ENCODE data around the gene CD22.
A peak's percentile ranks its signal among the peaks of the same experiment; 100 is the strongest.

CD22 gene

GRCh38 chr19:35310811-35311465, 18.0 kb upstream of the CD22 start:
- DNase-seq (ENCODE audit: extremely low spot score), result no peak
- POLR2A ChIA-PET, result no interaction called here
- TF ChIP-seq, protein P1, sequence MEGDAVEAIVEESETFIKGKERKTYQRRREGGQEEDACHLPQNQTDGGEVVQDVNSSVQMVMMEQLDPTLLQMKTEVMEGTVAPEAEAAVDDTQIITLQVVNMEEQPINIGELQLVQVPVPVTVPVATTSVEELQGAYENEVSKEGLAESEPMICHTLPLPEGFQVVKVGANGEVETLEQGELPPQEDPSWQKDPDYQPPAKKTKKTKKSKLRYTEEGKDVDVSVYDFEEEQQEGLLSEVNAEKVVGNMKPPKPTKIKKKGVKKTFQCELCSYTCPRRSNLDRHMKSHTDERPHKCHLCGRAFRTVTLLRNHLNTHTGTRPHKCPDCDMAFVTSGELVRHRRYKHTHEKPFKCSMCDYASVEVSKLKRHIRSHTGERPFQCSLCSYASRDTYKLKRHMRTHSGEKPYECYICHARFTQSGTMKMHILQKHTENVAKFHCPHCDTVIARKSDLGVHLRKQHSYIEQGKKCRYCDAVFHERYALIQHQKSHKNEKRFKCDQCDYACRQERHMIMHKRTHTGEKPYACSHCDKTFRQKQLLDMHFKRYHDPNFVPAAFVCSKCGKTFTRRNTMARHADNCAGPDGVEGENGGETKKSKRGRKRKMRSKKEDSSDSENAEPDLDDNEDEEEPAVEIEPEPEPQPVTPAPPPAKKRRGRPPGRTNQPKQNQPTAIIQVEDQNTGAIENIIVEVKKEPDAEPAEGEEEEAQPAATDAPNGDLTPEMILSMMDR (IDR thresholded peaks at IDR 0.05; ENCODE audit: control extremely low read depth, extremely low read depth, low read depth, missing control alignments), result no peak
- CTCF ChIA-PET, result interaction anchor here (0.9 to 1.2 kb wide), 3 partner anchors 18 to 41 kb away, joined by 3 read pairs; partner anchors contain the start of gene CD22

- POLR2A ChIA-PET, result no interaction called here
- TF ChIP-seq, protein P1 (IDR thresholded peaks at IDR 0.05; ENCODE audit: control extremely low read depth, extremely low read depth, low read depth, missing control alignments), result no peak
- CTCF ChIA-PET, result interaction anchor here (1.1 to 2.5 kb wide), 2 partner anchors 42 to 198 kb away, joined by 3 to 8 read pairs; no protein-coding TSS in a partner anchor
- no peak for DNase-seq (ENCODE audit: extremely low spot score)
Observed at GRCh38 chr19:35311901-35312665, 16.9 kb upstream of the CD22 start.

DNA sequence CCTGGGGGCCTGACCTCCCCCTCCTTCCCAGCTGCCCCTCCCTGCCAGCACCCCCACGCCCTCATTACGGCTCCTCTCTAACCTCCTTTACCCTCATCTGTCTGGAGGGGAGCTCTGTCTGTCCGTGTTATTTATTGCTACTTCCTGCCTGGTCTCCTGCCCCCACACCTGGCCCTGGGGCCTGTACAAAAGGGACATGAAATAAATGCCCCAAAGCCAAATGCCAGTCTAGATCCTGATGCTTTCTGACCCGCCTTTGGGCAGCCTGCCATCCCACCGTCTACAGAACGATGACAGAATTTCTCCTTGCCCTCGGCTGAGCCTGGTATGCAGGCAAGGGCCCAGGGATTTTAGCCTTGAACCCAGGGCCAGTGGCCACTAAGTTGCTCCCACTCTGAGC, 15.4 kb upstream of the CD22 start:
- CTCF ChIA-PET, result interaction anchor here (0.7 to 2.5 kb wide), 10 partner anchors 11 to 196 kb away, joined by 3 to 10 read pairs (median 3); no protein-coding TSS in a partner anchor
- POLR2A ChIA-PET, result no interaction called here
- TF ChIP-seq, protein P1 (IDR thresholded peaks at IDR 0.05; ENCODE audit: control extremely low read depth, extremely low read depth, low read depth, missing control alignments), result no peak
- DNase-seq (ENCODE audit: extremely low spot score), result no peak

DNA sequence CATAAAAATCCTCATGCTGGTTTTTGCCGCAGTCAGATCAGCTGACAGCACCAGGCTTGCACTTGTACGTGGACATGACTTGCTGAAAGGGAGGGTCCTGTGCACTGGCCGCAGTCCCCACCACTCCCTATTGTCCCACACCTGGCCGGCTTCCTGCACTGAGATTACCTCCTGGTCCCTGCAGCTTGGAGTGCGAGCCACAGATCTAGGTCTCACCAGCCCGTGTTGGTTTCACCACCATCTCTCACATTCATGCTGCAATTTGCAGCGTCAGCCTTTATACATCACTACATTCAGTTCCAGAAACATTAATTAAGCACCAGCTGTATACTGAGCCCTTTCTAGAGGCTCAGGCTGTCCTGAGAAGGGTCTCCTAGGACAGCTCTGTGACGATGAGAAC, 15.0 kb upstream of the CD22 start:
- ChIA-PET CTCF (interaction anchor here (0.8 to 2.5 kb wide), 8 partner anchors 11 to 196 kb away, joined by 3 to 10 read pairs (median 4); no protein-coding TSS in a partner anchor), POLR2A (no interaction called here)
- no peak for DNase-seq (ENCODE audit: extremely low spot score)
- TF ChIP-seq, protein P1 (IDR thresholded peaks at IDR 0.05; ENCODE audit: control extremely low read depth, extremely low read depth, low read depth, missing control alignments), result no peak

DNA sequence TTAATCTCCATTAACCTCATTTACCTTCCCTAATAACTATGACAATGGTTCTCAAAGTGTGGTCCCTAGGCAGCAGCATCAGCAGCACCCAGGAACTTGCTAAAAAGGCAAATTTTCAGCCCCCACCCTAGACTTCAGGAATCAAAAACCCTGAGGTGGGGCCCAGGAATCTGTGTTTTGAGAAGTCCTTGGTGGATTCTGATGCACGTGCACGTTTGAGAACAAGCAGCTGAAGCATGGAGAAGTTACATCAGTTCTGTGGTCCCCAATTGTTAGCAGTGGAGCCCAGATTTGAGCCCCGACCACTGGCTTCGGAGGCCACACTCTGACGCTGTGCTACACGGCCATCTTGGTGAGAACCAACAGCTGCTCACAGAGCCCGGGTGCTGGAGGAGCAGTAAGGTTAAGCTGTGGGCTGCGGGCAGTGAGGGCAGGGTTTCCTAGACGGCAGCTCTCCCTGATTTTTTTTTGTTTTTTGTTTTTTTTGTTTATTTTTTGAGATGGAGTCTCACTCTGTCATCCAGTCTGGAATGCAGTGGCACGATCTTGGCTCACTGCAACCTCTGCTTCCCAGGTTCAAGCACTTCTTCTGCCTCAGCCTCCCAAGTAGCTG, 14.0 kb upstream of the CD22 start:
- ChIA-PET CTCF (interaction anchor here (1.6 to 2.4 kb wide), 4 partner anchors 12 to 195 kb away, joined by 4 to 10 read pairs (median 6); no protein-coding TSS in a partner anchor), POLR2A (no interaction called here)
- no peak for DNase-seq (ENCODE audit: extremely low spot score)
- TF ChIP-seq, protein P1 (IDR thresholded peaks at IDR 0.05; ENCODE audit: control extremely low read depth, extremely low read depth, low read depth, missing control alignments), result no peak

- TF ChIP-seq, protein P1 (IDR thresholded peaks at IDR 0.05; ENCODE audit: control extremely low read depth, extremely low read depth, low read depth, missing control alignments), result peak; percentile 28
- no peak for DNase-seq (ENCODE audit: extremely low spot score)
- ChIA-PET POLR2A (interaction anchor here (0.7 kb wide), 1 partner anchor 16 kb away, joined by 5 read pairs; no protein-coding TSS in a partner anchor), CTCF (interaction anchor here (1.7 kb wide), 1 partner anchor 194 kb away, joined by 5 read pairs; no protein-coding TSS in a partner anchor)
Observed at GRCh38 chr19:35315883-35316282, 13.1 kb upstream of the CD22 start.
